ENCODE measurements around the gene KRTAP5-2. TPM values are rescaled to one million over a fixed set of nuclear protein-coding genes. Genes with fewer than 3 reads are reported as not detected.
A peak's percentile ranks its signal among the peaks of the same experiment; 100 is the strongest.

The KRTAP5-2 gene
- total RNA-seq, 6 experiments from 2014 or later: not detected

DNA sequence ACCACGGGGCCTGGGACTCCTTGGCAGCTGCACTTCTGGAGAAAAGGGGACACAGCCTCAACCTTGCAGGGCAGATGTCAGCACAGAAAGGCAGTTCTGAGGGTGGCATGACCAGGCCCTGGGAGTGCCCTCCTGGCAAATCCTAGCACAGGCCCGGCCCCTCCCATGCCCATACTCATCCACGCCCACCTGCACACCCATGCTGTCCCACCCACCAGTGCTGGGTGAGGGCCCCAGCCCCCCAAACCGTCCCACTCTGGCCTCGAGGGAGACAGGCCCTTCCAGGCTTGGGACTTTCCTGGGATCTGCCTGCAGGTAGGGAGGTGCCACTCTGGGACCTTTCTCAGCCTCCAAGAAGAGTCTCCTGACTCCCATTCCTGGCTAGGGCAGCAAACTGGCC, 36.1 kb downstream of the KRTAP5-2 start:
- H3K9me3 Mint-ChIP-seq: no peaks in the 10 kb centered on the region
- H3K4me1 Mint-ChIP-seq (ENCODE audit: low read depth): no peaks in the 10 kb centered on the region
- peaks cover 1% of the 10 kb centered on the region; the same call in 1 of the 2 replicates for H3K27me3 Mint-ChIP-seq (ENCODE audit: insufficient read depth)
- H3K27ac Mint-ChIP-seq: no peak overlapping the region
- no peak for DNase-seq
- H3K36me3 Mint-ChIP-seq (ENCODE audit: low read depth): no peaks in the 10 kb centered on the region
- no peak for TF ChIP-seq CTCF (IDR thresholded peaks at IDR 0.05)
- no peak overlapping the region for H3K4me3 Mint-ChIP-seq

DNA sequence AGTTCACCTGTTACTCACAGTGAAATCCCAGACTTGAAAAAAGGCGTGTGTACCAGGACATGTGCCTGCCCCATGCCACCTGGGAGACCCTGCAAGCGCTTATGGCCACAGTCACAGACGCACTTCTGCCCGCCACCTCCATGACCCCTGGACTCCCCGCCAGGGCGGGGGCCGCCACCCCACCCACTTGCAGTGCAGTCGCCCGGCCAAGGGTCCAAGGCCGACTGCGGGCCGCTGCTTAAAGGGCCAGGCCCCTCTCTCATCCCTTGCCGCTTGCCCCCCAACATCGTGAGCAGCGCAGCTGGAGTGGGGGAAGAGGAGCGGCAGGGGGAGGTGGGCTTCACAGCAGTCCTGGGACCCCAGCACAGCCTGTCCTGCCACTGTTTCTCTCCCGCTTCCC, 36.8 kb downstream of the KRTAP5-2 start:
- H3K9me3 Mint-ChIP-seq: no peaks in the 10 kb centered on the region
- no peaks in the 10 kb centered on the region for H3K4me1 Mint-ChIP-seq (ENCODE audit: low read depth)
- H3K4me3 Mint-ChIP-seq: no peak overlapping the region
- no peaks in the 10 kb centered on the region for H3K27me3 Mint-ChIP-seq (ENCODE audit: insufficient read depth)
- no peak for TF ChIP-seq CTCF (IDR thresholded peaks at IDR 0.05)
- no peaks in the 10 kb centered on the region for H3K36me3 Mint-ChIP-seq (ENCODE audit: low read depth)
- no peak overlapping the region for H3K27ac Mint-ChIP-seq
- no peak for DNase-seq

DNA sequence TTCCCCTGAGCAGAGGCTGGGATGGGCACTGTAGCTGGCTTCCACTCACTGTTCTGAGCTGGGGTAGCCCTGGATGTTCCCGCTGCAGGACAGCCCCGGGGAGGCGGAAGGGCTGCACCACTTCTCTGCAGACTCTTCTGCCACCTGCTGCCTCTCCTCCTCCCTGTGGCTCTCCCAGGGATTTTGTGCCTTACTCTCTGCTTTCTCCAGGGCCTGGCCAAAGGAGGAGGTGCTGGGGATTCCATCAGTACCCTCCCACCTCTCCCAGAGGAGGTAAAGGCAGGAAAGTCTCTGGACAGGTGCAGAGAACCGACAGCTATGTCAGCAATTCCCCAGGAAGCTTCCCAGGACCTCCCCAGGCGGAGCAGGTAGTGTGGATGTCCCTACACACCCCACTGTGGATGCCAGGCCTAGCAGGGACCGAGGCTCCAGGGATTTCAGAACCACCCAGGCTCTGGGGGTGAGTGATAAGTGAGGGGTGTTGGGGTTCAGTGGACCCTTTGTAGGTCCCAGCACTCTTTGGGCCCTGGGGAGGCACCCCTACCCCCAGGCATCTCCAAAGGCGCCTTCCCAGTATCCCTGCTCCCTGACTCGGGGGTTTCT, 37.3 kb downstream of the KRTAP5-2 start:
- DNase-seq: no peak
- Mint-ChIP-seq H3K27ac (no peak overlapping the region), H3K4me3 (no peak overlapping the region), H3K27me3 (ENCODE audit: insufficient read depth) (no peaks in the 10 kb centered on the region), H3K9me3 (no peaks in the 10 kb centered on the region), H3K4me1 (ENCODE audit: low read depth) (no peaks in the 10 kb centered on the region), H3K36me3 (ENCODE audit: low read depth) (no peaks in the 10 kb centered on the region)
- no peak for TF ChIP-seq CTCF (IDR thresholded peaks at IDR 0.05)

- Mint-ChIP-seq H3K27me3 (ENCODE audit: insufficient read depth) (no peaks in the 10 kb centered on the region), H3K9me3 (no peaks in the 10 kb centered on the region), H3K4me3 (no peak overlapping the region), H3K4me1 (ENCODE audit: low read depth) (no peaks in the 10 kb centered on the region), H3K27ac (no peak overlapping the region), H3K36me3 (ENCODE audit: low read depth) (no peaks in the 10 kb centered on the region)
- DNase-seq: no peak
- no peak for TF ChIP-seq CTCF (IDR thresholded peaks at IDR 0.05)
Measured at GRCh38 chr11:1560002-1560648, 38.0 kb downstream of the KRTAP5-2 start.

GRCh38 chr11:1559111-1559951, 38.8 kb downstream of the KRTAP5-2 start:
- no peaks in the 10 kb centered on the region for H3K27me3 Mint-ChIP-seq (ENCODE audit: insufficient read depth)
- H3K4me3 Mint-ChIP-seq: no peak overlapping the region
- no peaks in the 10 kb centered on the region for H3K4me1 Mint-ChIP-seq (ENCODE audit: low read depth)
- H3K27ac Mint-ChIP-seq: no peak overlapping the region; the same call in 1 of the 2 replicates
- no peaks in the 10 kb centered on the region for H3K9me3 Mint-ChIP-seq
- peak; percentile 45 for DNase-seq
- TF ChIP-seq CTCF (IDR thresholded peaks at IDR 0.05): no peak
- no peaks in the 10 kb centered on the region for H3K36me3 Mint-ChIP-seq (ENCODE audit: low read depth)
